Retina (tissue), 1 donor: Measurements from ENCODE around the gene PRDM5.
"Not testable (repeated sequence)": the region's sequence is repeated elsewhere in the genome, so short reads cannot be mapped to it uniquely, and the experiment has no call there.

Experiments
- DNase-seq: peaks from one replicate; pipeline ENCODE4 v3.0.0-alpha.2; 2016

PRDM5 gene

DNA sequence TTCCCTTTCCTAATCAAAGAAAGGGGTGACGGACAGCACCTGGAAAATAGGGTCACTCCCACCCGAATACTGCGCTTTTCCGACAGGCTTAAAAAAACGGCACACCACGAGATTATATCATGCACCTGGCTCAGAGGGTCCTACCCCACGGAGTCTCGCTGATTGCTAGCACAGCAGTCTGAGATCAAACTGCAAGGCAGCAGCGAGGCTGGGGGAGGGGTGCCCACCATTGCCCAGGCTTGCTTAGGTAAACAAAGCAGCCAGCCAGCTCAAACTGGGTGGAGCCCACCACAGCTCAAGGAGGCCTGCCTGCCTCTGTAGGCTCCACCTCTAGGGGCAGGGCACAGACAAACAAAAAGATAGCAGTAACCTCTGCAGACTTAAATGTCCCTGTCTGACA, 180.9 kb downstream of the PRDM5 start:
- not testable (repeated sequence) for DNase-seq

DNA sequence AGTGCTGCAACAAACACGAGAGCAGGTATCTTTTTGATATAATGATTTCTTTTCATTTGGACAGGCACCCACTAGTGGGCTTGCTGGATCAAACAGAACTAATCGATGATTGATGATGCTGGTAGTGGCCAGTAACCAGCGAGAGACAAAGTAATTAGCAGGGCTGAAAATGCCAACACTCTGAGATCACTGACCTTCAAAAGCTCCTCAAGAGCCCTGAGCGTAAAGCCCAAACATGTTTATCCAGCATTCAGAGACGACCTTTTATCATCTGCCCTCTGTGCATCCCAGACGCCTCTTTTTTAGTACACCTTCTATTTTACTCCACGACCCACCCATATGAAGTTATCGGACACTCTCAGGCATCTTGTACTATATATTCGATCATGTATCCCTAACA, 186.2 kb downstream of the PRDM5 start:
- DNase-seq: no peak

GRCh38 chr4:120733968-120734367, 188.6 kb downstream of the PRDM5 start:
- DNase-seq: no peak

GRCh38 chr4:120733054-120733453, 189.5 kb downstream of the PRDM5 start:
- no peak for DNase-seq

DNA sequence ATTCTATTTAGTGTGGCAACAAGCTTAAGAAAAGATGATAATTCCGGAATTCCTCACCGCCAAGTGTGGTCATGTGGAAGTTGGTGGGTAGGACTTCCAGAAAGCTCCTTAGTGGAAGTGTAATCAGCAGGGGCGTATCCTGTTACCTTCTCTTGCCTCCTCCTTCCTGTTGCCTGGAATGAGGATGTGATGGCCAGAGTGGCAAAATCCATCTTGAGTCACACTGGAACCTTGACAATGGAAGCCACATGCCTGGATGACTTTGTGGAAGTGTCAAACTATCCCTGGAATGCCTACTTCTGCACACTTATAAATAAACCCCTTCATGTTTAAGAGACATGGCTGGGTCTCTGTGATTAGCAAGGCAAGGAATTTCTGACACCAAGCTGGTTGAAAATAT, 191.0 kb downstream of the PRDM5 start:
- DNase-seq: no peak

GRCh38 chr4:120730777-120731320, 191.7 kb downstream of the PRDM5 start:
- no peak for DNase-seq

GRCh38 chr4:120728892-120729675, 193.4 kb downstream of the PRDM5 start:
- no peak for DNase-seq

GRCh38 chr4:120725639-120726580, 196.6 kb downstream of the PRDM5 start:
- no peak for DNase-seq

- DNase-seq: no peak
Observed at GRCh38 chr4:120724656-120725055, 197.9 kb downstream of the PRDM5 start.

GRCh38 chr4:120723986-120724385, 198.5 kb downstream of the PRDM5 start:
- no peak for DNase-seq

- DNase-seq: no peak
Observed at GRCh38 chr4:120723105-120723504, 199.4 kb downstream of the PRDM5 start.

DNA sequence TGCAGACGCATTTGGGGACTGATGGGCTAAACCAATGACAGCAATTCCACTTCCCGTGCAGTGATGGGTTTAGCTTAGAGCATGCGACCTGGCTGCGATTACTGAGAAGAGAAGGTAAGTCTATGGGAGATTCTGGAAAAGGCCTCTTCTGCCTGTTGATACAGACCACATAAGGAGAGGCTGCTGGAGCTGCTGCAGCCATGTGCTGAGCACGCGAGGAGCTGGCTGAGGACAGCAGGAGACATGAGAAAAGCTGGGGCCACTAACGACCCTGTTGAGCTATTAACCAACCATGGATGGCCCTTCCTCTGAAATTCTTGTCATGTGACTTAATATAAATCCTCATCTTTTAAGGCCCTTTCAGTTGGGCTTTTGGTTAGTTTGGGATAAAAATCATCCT, 199.9 kb downstream of the PRDM5 start:
- DNase-seq: no peak

DNA sequence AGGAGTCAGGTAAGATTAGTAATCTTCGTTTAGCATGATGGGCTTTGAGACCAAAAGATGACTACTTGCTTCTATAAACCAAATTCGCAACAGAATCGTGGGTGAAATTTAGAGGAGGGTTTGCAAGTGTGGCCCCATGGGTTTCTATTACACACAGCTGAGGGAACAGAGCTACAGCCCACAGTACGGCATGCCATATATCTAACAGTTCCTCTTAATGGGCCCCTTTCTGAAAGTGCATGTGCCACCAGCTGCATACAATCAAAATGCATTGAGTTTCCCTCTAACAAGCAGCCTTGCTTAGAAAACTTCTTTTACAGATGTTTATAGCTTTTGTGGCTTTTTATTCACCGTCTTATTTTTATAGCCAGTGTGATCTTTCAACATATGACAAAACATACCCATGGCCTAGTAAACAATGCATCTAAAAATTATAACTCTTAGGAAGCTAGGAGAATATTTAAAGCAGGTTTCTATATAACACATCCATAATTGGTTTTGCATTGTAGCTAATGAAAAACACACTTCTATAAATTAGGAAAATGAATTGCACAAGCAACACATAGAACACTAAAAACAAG, 202.1 kb downstream of the PRDM5 start:
- DNase-seq: no peak

- DNase-seq: peak; percentile 26
Observed at GRCh38 chr4:120718979-120719566, 203.5 kb downstream of the PRDM5 start.

GRCh38 chr4:120716346-120716745, 206.2 kb downstream of the PRDM5 start:
- DNase-seq: no peak

- DNase-seq: no peak
Observed at GRCh38 chr4:120714417-120715010, 208.0 kb downstream of the PRDM5 start.

- DNase-seq: no peak
Observed at GRCh38 chr4:120709991-120710390, 212.5 kb downstream of the PRDM5 start.

GRCh38 chr4:120704538-120704937, 218.0 kb downstream of the PRDM5 start:
- DNase-seq: no peak

GRCh38 chr4:120703908-120704307, 218.6 kb downstream of the PRDM5 start:
- no peak for DNase-seq

DNA sequence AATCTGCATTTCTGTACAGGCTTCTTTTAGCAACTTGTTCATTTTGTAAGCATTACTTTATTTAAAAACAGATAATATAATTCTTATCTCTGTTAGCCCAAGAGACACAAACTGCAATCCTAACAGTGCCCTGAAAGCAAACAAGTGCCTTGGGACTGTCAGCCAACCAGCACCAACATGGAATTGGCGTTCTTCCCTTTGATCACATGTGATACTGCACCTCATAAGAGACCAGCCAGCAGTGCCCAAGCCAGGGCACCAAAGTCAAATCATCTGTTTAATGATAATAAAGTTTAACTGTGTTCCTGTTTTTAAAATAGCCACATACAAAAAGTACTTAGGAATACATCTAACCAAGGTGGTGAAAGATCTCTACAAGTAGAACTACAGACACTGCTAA, 223.2 kb downstream of the PRDM5 start:
- DNase-seq: no peak

DNA sequence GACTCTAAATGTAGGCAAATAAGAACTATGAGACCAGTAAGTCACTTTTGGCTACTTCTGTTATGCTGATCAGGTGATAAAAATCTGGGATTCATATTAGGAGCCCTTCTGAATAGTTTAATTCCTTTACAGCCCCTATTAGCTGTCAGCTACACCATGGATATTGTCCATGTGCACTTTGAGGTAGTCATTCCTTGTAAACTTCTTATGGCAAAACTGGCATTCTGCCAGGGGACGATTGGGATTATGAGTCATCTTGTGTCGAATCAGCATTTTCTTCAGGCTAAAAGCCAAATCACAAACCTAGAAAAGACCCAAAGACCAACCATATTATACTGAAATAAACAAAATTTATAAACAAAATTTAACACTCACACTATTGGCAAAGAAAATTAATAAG, 227.6 kb downstream of the PRDM5 start:
- DNase-seq: no peak

DNA sequence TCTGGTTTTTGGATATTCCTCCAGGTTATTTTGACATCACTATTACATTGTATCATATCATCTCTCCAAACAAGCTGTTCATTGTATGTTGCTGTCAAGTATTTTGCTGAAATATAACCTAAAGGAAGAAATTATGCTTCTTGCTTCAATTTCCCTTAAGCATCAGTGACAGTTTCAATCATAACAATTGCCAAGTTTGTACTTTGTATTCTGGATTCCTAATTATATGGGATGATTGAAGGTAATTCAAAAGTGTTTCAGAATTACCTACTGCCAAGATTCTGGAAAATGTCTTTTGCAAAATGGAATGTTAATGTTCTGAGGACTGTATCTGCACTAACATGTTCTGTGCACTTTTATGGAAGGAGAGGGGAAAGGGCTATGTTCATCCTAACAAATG, 228.7 kb downstream of the PRDM5 start:
- DNase-seq: no peak

- DNase-seq: no peak
Observed at GRCh38 chr4:120692964-120693363, 229.6 kb downstream of the PRDM5 start.
